SU-DHL-6 (cell line): Measurements from ENCODE around the gene NGB.

Experiments
- H2AFZ ChIP-seq: fragments of 200-600 bp; sonication (generic); 2 replicates; pipeline ENCODE4 v1.6.1; 2014; ENCODE audit warnings: low read depth, mild to moderate bottlenecking, moderate library complexity, mixed read lengths, antibody characterized with exemption, low read length; ENCODE audit not compliant: severe bottlenecking
- H3F3A ChIP-seq: fragments of 200-600 bp; shearing (Covaris generic); 2 replicates; pipeline ENCODE4 v1.6.0; 2016; ENCODE audit warnings: antibody characterized with exemption, mild to moderate bottlenecking; ENCODE audit not compliant: insufficient read depth
- H3K27ac ChIP-seq: fragments of 200-600 bp; sonication (generic); 2 replicates; pipeline ENCODE4 v1.5.1; 2016; ENCODE audit warnings: low read depth, mild to moderate bottlenecking, low read length, moderate library complexity, mixed read lengths
- H3K27me3 ChIP-seq: fragments of 200-600 bp; sonication (generic), shearing (Covaris generic); 2 replicates; pipeline ENCODE4 v1.6.0; 2014; ENCODE audit warnings: mild to moderate bottlenecking, low read length
- H3K36me3 ChIP-seq: fragments of 200-600 bp; sonication (generic); 2 replicates; pipeline ENCODE4 v1.6.1; 2014; ENCODE audit warnings: mild to moderate bottlenecking, low read length, mixed read lengths
- H3K4me2 ChIP-seq: fragments of 300-600, 200-600 bp; shearing (Covaris generic), sonication (generic); 2 replicates; pipeline ENCODE4 v1.6.0; 2014; ENCODE audit warnings: low read length, low read depth, mild to moderate bottlenecking; ENCODE audit not compliant: poor library complexity, severe bottlenecking
- H3K4me3 ChIP-seq: fragments of 200-600 bp; sonication (generic); 2 replicates; pipeline ENCODE4 v1.5.1; 2014; ENCODE audit warnings: antibody characterized with exemption, low read length, mild to moderate bottlenecking, mixed read lengths; ENCODE audit not compliant: insufficient read depth, poor library complexity, severe bottlenecking
- H3K79me2 ChIP-seq: fragments of 200-600 bp; sonication (generic); 2 replicates; pipeline ENCODE4 v1.6.1; 2014; ENCODE audit warnings: mild to moderate bottlenecking, low read length, moderate library complexity; ENCODE audit not compliant: insufficient read depth
- H3K9ac ChIP-seq: fragments of 200-600 bp; sonication (generic); 2 replicates; pipeline ENCODE4 v1.7.0; 2014; ENCODE audit warnings: mild to moderate bottlenecking, low read length
- H3K9me2 ChIP-seq: fragments of 200-600 bp; sonication (generic); replicated peaks from 2 replicates; pipeline ENCODE4 v1.6.1; 2014; ENCODE audit warnings: low read length; ENCODE audit not compliant: insufficient read depth
- H3K9me3 ChIP-seq: fragments of 200-600 bp; sonication (generic); 2 replicates; pipeline ENCODE4 v1.6.1; 2014; ENCODE audit warnings: low read length, mixed read lengths; ENCODE audit not compliant: insufficient read depth
- H4K20me1 ChIP-seq: fragments of 200-600 bp; sonication (generic); 2 replicates; pipeline ENCODE4 v1.6.1; 2014; ENCODE audit warnings: low read depth, mild to moderate bottlenecking, antibody characterized with exemption, low read length, moderate library complexity, mixed read lengths
- EZH2phosphoT487 ChIP-seq: fragments of 200-600 bp; sonication (generic), shearing (Covaris generic); conservative IDR thresholded peaks from 2 replicates; pipeline ENCODE4 v1.6.1; 2018; ENCODE audit warnings: mild to moderate bottlenecking, antibody characterized with exemption, low read length, moderate library complexity, mixed read lengths
- TF ChIP-seq, protein P1 (sequence below): fragments of 200-600 bp; sonication (generic); IDR thresholded peaks from one replicate; pipeline ENCODE4 v1.5.1; 2017; ENCODE audit warnings: antibody characterized with exemption, mild to moderate bottlenecking, low read length, moderate library complexity; ENCODE audit not compliant: insufficient read depth, poor library complexity, severe bottlenecking

NGB gene

DNA sequence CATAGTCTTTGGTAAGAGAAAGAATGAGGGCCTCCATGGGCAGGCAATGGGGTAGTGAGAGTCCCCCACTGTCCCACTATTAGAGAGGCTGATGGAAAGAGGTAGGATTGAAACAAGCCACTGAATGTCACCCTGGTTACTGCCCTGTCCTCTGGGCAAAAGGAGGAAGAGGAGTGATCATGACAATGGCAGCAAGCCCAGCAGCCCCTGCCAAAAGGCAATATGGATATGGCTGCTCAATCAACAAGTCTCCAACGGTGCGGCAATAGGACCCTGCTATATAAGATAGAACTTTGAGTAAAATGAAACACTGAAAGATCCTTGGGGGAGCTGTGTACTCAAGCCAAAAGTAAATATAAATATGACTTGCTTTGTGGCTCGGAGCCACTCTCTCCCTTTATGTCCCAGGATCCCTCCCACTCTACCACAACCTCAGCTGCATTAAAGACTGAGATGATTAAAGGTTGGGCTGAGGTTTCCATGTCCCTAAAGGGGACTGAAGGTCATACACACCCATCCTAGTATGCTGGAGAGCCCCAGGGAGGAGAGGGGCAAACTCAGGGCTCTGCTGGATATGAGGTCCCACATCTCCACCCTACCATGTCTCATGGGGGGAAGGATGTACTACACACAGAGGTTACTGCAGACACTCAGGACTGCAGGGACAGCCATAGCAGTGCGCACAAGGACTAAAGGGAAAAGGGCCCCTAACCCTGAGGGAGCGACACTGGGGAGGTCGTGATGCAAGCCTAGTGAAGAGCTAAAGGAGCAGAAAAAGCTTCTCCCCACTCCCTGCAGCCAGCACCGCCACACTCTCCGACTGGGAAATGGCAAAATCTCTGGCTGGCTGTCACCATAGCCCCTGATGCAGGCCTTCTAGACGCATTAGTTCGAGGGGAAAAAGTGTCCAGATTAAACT lies 43.8 kb upstream of the NGB start:
- no peaks in the 10 kb centered on the region for H3F3A ChIP-seq
- no peak overlapping the region for H3K9ac ChIP-seq
- H3K27me3 ChIP-seq: no peaks in the 10 kb centered on the region
- TF ChIP-seq, protein P1, sequence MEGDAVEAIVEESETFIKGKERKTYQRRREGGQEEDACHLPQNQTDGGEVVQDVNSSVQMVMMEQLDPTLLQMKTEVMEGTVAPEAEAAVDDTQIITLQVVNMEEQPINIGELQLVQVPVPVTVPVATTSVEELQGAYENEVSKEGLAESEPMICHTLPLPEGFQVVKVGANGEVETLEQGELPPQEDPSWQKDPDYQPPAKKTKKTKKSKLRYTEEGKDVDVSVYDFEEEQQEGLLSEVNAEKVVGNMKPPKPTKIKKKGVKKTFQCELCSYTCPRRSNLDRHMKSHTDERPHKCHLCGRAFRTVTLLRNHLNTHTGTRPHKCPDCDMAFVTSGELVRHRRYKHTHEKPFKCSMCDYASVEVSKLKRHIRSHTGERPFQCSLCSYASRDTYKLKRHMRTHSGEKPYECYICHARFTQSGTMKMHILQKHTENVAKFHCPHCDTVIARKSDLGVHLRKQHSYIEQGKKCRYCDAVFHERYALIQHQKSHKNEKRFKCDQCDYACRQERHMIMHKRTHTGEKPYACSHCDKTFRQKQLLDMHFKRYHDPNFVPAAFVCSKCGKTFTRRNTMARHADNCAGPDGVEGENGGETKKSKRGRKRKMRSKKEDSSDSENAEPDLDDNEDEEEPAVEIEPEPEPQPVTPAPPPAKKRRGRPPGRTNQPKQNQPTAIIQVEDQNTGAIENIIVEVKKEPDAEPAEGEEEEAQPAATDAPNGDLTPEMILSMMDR: no peak
- no peak for TF ChIP-seq EZH2phosphoT487
- H3K9me3 ChIP-seq: no peaks in the 10 kb centered on the region
- no peaks in the 10 kb centered on the region for H4K20me1 ChIP-seq
- H3K36me3 ChIP-seq: no peaks in the 10 kb centered on the region
- H2AFZ ChIP-seq: no peak overlapping the region
- H3K4me2 ChIP-seq: no peak overlapping the region
- H3K4me3 ChIP-seq: no peak overlapping the region
- no peaks in the 10 kb centered on the region for H3K79me2 ChIP-seq
- H3K27ac ChIP-seq: no peak overlapping the region
- H3K9me2 ChIP-seq: no peaks in the 10 kb centered on the region

DNA sequence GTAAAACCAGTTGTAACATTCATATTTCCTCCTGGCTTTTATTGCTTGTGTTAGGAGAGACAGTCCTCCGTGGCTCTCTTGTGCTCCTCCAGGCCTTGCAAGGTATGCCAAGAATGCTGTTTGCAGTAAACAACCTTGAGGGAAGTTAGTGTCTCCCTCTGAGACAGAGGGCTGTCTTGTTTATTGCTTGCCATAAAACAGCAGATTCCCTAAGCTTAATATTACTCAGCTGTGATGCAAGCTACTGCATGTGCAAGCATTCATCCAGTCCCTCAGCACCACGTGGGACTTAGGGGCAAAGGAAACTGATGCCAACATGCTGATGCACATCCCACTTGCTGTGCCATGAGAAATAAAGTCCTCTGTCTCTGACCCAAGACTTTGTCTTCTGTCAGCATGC lies 43.0 kb upstream of the NGB start:
- TF ChIP-seq, protein P1: no peak
- no peak for TF ChIP-seq EZH2phosphoT487
- no peak overlapping the region for H3K4me2 ChIP-seq
- no peaks in the 10 kb centered on the region for H3K36me3 ChIP-seq
- H3K9ac ChIP-seq: no peak overlapping the region
- no peaks in the 10 kb centered on the region for H3K9me3 ChIP-seq
- no peaks in the 10 kb centered on the region for H3K79me2 ChIP-seq
- no peaks in the 10 kb centered on the region for H3F3A ChIP-seq
- H3K27ac ChIP-seq: no peak overlapping the region
- H3K27me3 ChIP-seq: no peaks in the 10 kb centered on the region
- no peak overlapping the region for H3K4me3 ChIP-seq
- no peaks in the 10 kb centered on the region for H3K9me2 ChIP-seq
- H4K20me1 ChIP-seq: no peaks in the 10 kb centered on the region
- H2AFZ ChIP-seq: no peak overlapping the region

DNA sequence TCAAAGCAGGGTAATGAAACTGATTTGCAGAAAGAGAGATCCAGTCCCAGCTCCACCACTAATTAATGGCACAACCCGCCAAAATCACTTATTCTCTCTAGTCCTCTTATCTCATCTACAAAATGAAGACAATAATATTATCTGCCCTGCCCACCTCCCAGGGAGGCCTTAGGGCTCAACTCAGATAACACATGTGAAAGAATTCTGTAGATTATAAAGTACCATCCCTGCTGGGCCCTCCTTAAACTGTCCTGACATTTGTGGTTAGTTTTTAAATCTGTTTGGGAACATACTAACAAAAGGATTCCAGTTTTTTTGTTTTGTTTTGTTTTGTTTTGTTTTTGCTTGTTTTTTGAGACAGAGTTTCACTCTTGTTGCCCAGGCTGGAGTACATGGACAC lies 42.4 kb upstream of the NGB start:
- Histone ChIP-seq H3K27me3 (no peaks in the 10 kb centered on the region), H3K9ac (no peak overlapping the region), H3K79me2 (no peaks in the 10 kb centered on the region), H3K9me2 (no peaks in the 10 kb centered on the region), H3K4me2 (no peak overlapping the region), H3K4me3 (no peak overlapping the region), H3K27ac (no peak overlapping the region), H3K9me3 (no peaks in the 10 kb centered on the region), H3K36me3 (no peaks in the 10 kb centered on the region), H2AFZ (no peak overlapping the region), H3F3A (no peaks in the 10 kb centered on the region), H4K20me1 (no peaks in the 10 kb centered on the region)
- no peak for TF ChIP-seq EZH2phosphoT487
- TF ChIP-seq, protein P1: no peak
